NCI-H69 (cell line): Measurements from ENCODE around the gene HMG20A.

Experiments
- DNase-seq: peaks from one replicate; lab custom pipeline; 2025; lab: John Stamatoyannopoulos, UW

The HMG20A gene

DNA sequence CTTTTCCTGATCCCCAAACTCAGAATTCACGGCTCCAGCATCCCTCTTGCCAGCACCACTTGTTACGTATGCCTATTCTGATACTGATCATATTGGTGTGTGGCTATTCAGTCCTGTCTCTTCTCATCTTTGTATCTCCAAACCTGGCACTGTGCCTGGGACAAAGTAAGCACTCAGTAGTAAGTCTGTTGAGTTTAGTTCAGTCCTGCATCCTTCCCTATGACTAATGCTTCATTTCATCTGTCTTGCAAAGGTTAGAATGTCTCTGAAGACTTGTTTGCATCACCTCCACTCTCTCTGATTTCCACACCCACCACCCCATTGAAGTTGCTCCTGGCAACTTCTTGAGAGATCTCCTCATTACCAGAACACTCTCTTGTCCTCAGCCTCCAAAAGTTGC, 80.3 kb downstream of the HMG20A start:
- no peak for DNase-seq

GRCh38 chr15:77502379-77503095, 81.8 kb downstream of the HMG20A start:
- DNase-seq, result no peak

DNA sequence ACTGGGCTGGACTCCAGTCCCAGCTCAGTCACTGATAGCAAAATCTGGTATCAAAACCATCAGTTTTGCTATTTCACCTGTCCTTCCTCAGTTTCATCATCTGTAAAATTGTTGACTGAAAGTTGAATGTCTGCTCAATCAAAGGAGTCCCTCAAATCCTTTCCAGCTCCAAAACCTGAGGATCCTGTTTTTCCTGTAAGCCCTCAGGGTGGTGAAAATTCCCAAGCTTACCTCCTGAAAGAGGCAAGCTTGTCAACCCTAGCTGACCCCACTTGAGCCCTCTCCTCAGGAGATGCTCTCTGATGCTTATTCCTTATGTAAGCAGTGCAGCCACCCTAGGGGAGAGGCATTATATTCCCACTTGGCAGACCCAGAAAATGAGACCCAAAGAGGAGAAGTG, 82.6 kb downstream of the HMG20A start:
- DNase-seq, result peak; percentile 8

DNA sequence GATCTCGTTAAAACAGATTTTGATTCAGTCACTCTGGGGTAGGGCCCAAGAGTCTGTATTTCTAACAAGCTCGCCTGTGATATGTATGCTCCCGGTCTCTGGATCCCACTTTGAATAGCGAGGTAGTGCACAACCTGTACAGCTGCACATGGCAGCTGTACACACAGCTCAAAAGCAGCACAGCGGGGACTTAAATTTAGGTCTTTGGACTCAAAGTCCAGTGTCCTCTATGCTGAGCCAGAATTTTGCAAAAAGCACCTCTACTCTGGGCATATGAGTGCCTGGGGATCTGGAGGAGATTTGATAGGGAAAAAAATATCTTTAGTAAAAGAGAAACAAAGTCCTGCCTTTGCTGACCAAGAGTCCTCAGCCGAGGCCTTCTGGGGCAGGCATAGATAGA, 83.1 kb downstream of the HMG20A start:
- peak; percentile 13 for DNase-seq

DNA sequence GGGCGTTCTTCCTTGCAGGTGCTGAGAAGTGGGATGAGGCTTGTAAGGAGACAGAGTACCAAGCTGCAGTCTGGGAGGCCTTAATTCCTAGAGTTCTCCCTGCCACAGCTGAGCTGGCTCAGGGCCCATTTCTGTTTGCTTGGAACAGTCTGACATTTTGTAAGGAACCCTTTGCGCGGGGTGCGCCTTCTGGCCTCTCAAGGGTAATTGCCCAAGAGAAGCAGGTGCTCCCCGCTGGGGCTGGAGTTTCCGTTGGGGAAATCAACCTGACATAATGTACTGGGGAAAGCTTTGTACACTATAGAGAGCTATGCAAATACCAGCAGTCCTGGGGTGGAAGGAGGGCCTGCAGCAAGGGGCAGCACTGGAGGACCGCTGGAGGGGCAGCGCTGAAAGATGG, 83.6 kb downstream of the HMG20A start:
- DNase-seq, result peak; percentile 97

DNA sequence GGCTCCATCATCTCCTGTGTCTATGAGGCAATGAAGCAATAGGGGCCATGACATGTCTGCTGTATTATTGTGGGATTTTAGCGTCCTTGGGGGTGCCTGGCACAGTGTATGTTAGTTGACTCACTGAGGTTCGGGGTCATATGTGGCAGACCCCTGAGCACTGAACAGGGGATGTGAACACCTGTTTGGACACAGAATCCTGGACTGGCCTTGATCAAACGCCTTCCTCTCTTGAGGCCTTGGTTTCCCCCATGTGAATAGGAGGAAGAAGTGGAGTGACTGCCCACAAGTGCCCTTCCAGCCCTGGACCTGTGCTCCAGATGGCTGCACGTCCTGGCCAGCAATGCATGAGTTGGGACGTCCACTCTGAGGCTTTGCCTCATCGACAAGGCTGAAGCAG, 84.2 kb downstream of the HMG20A start:
- DNase-seq, result no peak

- no peak for DNase-seq
Measured at GRCh38 chr15:77505556-77505955, 84.9 kb downstream of the HMG20A start.

DNA sequence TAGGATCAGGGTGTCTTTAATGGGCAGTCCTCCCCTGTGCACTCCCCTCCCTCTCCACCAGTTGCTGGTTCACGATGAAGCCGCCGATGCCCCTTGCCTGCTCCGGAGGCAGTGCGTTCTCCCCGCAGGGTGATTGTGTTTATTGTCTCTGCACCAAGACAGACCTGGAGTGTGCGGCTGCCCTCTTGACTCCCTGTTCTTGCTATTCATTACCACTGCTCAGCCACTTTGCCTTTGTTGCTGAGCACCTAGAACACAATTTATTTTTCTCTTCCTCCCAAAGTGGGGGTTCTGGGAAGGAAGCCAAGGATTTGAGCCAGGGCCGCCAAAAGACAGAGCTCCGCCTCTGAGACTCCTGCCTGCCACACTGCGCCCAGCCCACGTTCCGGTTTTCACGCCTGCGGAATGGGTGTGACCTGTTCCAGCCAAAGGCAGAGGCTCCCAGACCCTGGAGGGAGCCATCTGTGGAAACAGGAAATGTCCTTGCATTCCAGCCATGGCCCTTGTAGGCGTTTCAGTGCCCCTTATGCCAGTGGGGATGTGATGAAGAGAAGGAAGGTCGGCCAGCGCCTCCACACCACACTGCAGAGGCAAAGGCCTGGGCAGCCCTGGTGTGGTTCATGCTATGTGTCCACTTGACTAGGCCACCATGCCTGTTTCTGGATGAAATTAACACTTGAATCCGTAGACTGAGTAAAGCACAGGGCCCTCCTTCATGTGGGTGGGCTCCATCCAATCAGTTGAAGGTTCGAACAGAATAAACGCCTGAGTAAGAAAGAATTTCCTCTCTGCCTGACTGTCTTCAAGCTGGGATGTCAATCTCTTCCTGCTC, 85.8 kb downstream of the HMG20A start:
- DNase-seq, result peak; percentile 83

DNA sequence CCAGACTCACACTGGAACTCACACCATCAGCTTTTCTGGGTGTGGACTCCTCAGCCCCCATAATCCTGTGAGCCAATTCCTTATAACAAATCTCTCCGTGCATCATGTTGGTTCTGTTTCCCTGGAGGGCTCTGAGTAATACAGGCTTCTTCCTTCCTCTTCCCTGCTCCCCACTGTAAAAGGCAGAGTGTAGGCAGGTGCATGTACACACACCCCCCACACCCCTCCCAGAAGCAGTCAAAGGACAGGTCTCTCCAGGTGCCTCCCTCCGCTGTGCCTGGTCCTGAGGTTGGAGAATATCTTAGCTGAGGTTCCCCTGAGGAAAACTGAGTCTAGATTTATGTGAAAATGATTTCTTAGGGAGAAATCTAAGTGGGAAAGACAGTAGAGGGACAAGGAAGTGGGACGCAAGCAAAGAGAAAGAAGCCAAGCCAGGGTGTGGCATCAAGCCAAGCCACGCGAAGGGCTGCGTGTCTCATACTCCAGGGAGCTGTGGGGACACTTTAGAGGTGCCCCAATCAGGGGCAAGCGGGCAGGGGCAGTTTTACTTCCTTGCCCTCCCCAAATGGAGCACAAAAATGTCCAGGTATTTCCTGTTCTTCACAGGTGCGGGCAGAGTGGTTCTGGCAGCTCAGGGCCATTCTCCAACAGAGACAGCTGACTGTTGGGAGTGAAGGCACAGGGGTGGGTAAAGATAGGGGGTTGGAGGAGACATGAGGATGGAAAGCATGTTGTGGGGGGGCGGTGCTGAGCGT, 86.6 kb downstream of the HMG20A start:
- peak; percentile 21 for DNase-seq

GRCh38 chr15:77507911-77508310, 87.2 kb downstream of the HMG20A start:
- no peak for DNase-seq

GRCh38 chr15:77508541-77509243, 88.0 kb downstream of the HMG20A start:
- DNase-seq, result no peak

- peak; percentile 39 for DNase-seq
Measured at GRCh38 chr15:77510066-77511057, 89.7 kb downstream of the HMG20A start.

GRCh38 chr15:77511869-77512268, 91.2 kb downstream of the HMG20A start:
- no peak for DNase-seq

GRCh38 chr15:77513226-77513625, 92.5 kb downstream of the HMG20A start:
- no peak for DNase-seq

- peak; percentile 58 for DNase-seq
Measured at GRCh38 chr15:77514641-77515402, 94.1 kb downstream of the HMG20A start.

- DNase-seq, result no peak
Measured at GRCh38 chr15:77515613-77516012, 94.9 kb downstream of the HMG20A start.

- no peak for DNase-seq
Measured at GRCh38 chr15:77516076-77516475, 95.4 kb downstream of the HMG20A start.

DNA sequence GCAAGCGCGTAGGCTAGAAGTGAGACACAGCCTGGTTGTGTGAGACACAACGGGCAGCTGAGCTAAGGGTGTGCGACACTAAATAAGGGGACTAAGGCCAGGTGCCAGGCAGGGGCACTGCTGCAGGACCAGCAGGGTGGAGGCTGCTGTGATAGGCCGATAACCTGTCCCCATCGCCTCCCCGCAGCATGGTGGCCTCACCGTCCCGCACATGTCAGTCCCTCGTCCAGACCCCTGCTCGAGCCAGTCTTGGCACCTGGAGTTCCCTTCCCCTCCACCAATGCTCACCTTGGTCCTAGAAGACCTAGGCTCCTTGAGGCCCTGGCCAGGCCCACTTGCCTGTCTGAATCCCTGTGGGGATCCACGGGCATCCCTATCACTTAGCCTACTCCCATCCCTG, 96.1 kb downstream of the HMG20A start:
- DNase-seq, result no peak

- no peak for DNase-seq
Measured at GRCh38 chr15:77517579-77517978, 96.9 kb downstream of the HMG20A start.

- no peak for DNase-seq
Measured at GRCh38 chr15:77518458-77518857, 97.8 kb downstream of the HMG20A start.
